T1000 (cell line): Measurements from ENCODE around the gene C1R.
"Not testable (repeated sequence)": the region's sequence is repeated elsewhere in the genome, so short reads cannot be mapped to it uniquely, and the experiment has no call there.

ENCODE experiments used
- DNase-seq: peaks from one replicate; lab custom pipeline; 2025; ENCODE audit warnings: mixed read lengths; lab: John Stamatoyannopoulos, UW

Gene C1R

GRCh38 chr12:7068240-7068993, 23.8 kb downstream of the C1R start:
- DNase-seq = no peak

GRCh38 chr12:7067096-7067495, 25.1 kb downstream of the C1R start:
- DNase-seq = no peak

DNA sequence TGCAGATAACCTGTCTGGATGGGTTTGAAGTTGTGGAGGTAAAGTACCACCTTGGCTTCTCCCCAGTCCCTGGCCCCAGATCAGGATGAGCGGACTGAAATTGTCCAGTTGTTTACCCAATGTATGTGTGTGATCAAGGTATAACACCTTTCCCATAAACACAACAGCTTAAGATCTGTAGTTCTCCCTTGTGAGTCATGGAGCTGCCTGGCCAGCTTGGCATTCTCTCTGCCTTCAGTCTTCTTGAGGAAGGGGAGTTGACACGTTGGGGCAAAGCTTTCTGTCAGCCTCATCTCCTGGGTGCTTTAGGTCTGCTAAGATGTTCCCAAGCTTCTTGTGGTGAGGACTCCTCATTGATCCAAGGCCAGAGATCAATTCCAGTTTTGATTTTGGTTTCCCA, 25.6 kb downstream of the C1R start:
- no peak for DNase-seq

DNA sequence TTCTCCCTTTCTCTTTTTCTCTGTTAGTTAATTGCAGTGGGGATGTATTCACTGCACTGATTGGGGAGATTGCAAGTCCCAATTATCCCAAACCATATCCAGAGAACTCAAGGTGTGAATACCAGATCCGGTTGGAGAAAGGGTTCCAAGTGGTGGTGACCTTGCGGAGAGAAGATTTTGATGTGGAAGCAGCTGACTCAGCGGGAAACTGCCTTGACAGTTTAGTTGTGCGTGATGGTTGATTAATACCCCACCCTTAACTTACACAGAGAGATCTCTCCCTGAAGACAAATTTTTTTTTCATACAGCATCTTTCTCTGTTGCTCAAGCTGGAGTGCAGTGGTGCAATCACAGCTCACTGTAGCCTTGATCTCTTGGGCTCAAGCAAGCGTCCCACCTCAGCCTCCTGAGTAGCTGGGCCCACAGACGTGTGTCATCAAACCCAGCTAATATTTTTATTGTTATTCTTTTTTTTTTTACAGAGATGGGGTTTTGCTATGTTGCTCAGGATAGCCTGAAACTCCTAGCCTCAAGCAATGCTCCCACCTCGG, 27.1 kb downstream of the C1R start:
- no peak for DNase-seq

GRCh38 chr12:7064516-7064915, 27.7 kb downstream of the C1R start:
- no peak for DNase-seq

GRCh38 chr12:7061596-7061995, 30.6 kb downstream of the C1R start:
- DNase-seq = no peak

DNA sequence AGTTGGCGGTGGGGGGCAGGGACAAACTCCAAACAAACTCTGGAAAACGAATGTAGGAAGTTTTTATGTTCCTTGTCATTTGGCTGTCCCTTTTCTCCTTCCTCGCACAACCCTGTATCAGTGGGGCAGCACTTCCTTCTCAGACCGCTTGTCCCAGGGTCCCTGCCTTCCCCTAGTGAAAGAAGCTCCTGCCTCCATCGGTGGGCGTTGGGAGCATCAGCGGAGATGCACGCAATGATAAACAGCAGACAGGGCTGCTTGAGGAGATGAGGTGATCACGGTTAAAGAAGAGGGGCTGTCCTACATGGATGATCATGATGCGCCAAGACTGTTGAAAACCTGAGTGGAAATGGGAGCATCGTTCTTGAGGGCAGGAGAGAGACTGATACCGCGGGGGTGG, 31.1 kb downstream of the C1R start:
- DNase-seq = no peak

DNA sequence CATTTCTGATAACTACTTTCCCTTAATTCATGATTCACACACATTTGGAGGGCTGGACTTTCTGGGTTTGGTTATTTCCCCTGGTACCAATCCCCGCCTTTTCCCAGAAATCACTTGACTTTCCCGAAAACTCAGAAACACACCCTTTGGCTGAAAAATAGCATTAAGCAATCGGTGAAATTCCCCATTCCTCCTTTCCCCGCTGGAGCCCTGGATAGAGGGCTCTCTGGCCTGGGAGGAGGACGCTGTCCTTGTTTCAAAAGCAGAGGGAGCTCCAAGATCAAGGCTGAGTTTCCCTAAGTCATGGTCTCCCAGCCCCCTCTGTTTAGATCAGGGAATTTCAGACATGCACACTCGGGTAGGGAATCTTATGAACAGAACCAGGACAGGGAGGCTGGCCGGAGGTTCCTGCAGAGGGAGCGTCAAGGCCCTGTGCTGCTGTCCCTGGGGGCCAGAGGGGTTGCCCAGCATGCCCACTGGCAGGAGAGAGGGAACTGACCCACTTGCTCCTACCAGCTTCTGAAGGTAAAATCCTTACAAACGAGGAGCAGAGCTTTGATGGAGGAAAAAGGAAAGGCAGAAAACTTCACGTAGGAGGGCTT, 31.8 kb downstream of the C1R start, which contains the start of gene C1S:
Gene C1S, plus strand, starts transcription at position 366 of the 602 bp plus-strand sequence. CDS start 1,195 bp downstream, outside the sequence.
- DNase-seq = peak; percentile 37

DNA sequence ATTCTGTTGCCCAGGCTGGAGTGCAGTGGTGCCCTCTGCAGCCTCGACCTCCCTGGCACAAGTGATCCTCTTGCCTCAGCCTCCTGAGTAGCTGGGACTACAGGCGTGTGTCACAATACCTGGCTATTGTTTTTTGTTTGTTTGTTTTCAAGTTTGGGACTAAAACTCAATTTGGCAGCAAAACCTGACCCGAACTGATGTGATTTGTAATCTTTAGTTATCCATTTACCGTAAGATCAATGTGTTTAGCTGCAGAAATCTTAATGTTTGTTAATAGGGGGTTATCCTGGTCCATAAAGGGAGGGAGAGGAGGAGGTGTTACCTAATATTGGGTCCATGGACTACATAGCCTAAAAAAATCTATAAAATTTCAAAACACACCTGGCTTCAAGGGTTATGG, 32.5 kb downstream of the C1R start:
- no peak for DNase-seq

DNA sequence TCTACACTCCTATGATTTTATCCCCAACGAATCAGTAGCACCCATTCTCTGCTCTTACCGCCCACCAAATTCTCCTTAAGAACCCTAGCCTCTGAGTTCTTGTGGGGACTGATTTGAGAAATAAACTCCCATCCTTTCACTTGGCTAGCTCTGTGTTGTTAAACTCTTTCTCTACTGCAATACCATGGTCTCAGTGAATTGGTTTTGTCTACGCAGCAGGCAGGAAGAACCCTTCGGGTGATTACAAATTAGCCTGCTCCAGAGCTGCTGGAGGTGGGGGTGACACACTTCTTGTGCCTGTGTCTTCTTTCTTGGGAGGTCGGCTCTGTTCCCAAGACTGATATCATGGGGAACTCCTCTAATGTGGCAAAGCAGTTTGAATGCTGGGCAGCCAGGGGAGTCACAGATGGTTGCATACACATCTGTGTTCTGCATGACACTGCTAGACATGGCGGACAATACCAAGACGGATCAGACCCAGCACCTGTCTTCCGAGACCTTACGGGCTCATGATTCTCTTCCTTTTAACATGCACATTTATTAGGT, 33.3 kb downstream of the C1R start:
- no peak for DNase-seq

DNA sequence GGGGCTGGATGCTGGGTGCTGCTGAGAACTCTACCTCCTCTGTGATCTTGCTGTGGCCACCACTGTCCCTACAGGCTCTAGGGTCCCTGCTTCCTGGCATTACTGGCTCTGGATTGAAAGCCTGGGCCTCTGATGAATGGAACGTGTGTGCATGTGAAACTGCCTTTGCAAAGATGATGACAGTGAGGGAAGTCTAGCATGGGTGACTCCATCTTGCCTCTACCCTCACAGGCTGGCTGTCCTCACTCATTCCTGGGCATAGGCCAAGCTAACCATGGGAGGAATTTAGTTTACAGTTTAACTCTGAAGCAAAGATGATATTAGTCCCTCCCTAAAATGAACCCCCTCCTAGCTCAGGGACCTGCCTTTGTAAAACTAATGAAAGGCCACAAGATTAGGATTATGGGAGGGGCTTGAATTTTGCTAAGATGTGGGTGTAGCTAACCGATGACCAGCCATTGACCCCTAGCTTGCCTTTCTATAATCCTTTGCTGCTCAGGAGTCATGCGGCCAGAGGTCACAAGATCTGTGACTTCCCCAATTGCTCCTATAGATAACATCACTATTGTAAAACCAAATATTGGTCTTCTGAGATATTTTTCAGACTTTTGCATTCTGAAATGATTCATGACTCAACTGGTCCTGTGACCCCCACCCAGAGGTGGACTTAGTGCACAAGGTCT, 33.9 kb downstream of the C1R start:
- no peak for DNase-seq

DNA sequence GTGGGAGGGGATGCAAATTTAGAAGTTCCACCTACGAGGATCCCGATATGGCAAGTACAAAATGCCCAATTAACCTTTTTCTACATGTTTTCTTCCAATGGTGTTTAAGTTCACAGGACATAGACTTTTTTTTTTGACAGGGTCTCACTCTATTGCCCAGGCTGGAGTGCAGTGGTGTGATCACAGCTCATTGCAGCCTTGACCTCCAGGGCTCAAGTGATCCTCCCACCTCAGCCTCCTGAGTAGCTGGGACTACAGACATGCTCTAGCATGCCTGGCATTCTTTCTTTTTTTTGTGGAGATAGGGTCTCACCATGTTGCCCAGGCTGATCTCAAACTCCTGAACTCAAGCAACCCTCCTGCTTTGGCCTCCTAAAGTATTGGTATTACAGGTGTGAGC, 36.5 kb downstream of the C1R start:
- DNase-seq = not testable (repeated sequence)

DNA sequence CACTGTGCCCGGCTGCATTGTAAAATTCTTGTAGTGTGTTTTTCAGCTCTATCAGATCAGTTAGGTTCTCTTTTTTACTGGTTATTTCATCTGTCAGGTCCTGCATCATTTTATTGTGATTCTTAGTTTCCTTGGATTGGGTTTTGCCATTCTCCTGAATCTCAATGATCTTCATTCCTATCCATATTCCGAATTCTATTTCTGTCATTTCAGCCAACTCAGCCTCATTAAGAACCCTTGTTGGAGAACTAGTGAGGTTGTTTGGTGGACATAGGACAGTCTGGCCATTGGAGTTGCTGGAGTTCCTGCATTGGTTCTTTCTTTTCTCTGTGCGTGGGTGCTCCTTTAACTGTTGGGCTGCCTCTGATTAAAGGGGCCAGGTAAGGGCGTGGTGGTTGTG, 37.3 kb downstream of the C1R start:
- no peak for DNase-seq

- DNase-seq = not testable (repeated sequence)
These were observed 42.3 kb downstream of the C1R start for GRCh38 chr12:7049973-7050372.

GRCh38 chr12:7049445-7049951, 42.7 kb downstream of the C1R start:
- not testable (repeated sequence) for DNase-seq

DNA sequence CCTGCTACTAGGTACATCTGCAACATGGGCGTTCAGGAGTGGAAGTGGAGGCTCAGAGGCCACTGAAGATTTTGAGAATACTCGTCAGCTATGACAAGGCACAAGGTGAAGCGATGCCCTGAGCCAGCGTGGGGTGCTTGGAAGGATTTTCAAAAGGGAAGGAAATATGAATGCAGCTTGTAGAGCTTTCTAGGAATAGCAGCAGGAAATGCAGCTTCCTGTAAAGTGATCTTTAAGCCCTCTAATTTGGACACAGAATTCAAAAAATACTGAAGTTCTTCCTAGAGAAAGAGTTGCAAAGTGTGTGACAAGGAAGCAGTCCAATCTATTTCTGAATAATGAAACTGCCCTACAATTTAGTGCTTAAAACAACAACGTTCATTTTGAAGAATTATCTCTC, 44.9 kb downstream of the C1R start:
- DNase-seq = no peak

- DNase-seq = no peak
These were observed 45.7 kb downstream of the C1R start for GRCh38 chr12:7046383-7047105.

GRCh38 chr12:7045913-7046312, 46.3 kb downstream of the C1R start:
- no peak for DNase-seq

- no peak for DNase-seq
These were observed 49.4 kb downstream of the C1R start for GRCh38 chr12:7042842-7043241.

DNA sequence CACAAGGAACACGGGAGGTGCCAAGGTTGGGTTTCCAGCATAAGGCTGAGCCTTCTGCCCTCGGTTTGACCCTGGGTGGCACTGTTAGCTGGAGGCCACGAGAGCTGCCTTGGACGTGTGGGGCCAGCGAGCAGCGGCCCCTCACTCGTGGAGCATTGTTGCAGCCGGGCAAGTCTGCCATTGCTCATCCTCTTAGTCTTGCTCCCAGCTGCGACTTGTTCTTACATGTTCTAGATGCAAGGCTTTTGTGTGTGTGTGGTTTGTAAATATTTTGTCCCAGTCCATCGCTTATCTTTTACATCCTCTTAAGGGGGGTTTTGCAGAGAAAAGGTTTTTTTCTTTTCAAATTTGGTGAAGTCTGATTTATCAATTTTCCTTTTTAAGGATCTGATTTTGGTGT, 52.8 kb downstream of the C1R start:
- DNase-seq = no peak

DNA sequence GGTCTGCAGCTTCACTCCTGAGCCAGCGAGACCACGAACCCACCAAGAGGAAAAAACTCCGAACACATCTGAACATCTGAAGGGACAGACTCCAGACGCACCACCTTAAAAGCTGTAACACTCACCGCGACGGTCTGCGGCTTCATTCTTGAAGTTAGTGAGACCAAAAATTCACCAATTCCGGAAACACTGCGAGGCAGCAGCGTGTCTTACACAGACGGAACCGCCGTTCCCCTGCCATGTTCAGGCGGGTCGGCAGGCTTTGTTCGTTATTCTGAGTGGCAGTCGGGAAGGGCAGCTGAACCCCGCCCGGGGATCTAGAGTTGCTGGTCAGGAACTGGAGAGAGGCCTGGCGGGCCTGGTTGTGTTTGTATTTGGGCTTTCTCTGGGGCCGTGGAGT, 53.7 kb downstream of the C1R start:
- no peak for DNase-seq

- not testable (repeated sequence) for DNase-seq
These were observed 54.8 kb downstream of the C1R start for GRCh38 chr12:7037411-7037810.
